Testis (tissue), 3 donors: ENCODE results near the gene RASIP1. TPM values are rescaled to one million over a fixed set of nuclear protein-coding genes. Genes with fewer than 3 reads are reported as not detected.

ENCODE experiments used
- DNase-seq: peaks from one replicate; pipeline ENCODE4 v3.0.0-alpha.2; 2019
- H3K27ac ChIP-seq, 2 donors: fragments of 200-600 bp; sonication (generic); one replicate each; pipeline ENCODE4 v1.5.1; 2019
- H3K27me3 ChIP-seq: fragments of 200-600 bp; sonication (generic); one replicate; pipeline ENCODE4 v1.5.1; 2019
- H3K36me3 ChIP-seq: fragments of 200-600 bp; sonication (generic); one replicate; pipeline ENCODE4 v1.5.1; 2017; ENCODE audit warnings: low read depth; ENCODE audit errors: missing control alignments
- H3K4me1 ChIP-seq: fragments of 200-600 bp; sonication (generic); one replicate; pipeline ENCODE4 v1.5.1; 2019
- H3K4me3 ChIP-seq, 2 donors: fragments of 200-600 bp; sonication (generic); one replicate each; pipeline ENCODE4 v1.5.1; 2017 to 2019
- H3K9me3 ChIP-seq: fragments of 200-600 bp; sonication (generic); one replicate; pipeline ENCODE4 v1.5.1; 2017
- POLR2A ChIP-seq: fragments of 450-650 bp; IDR thresholded peaks from one replicate; pipeline ENCODE4 v1.6.1; 2017; ENCODE audit warnings: antibody characterized with exemption, mild to moderate bottlenecking, moderate library complexity
- WGBS, 2 donors: methylation state at CpG; one replicate each; pipeline ENCODE4 v1.1.5; 2018; 5-methylcytosine and 5-hydroxymethylcytosine counted together
- intact Hi-C: fragments of 100-400 bp; cut with DNase I; formaldehyde crosslinking; loops from one replicate; pipeline ENCODE4 v1.15.1; 2023; ENCODE audit warnings: low total_unique reads
- polyA plus RNA-seq: library from polyadenylated mRNA; stranded (reverse); fragments of 350-450 nt; fragmentation: Illumina TruSeq; extraction: RNeasy Lipid Tissue Mini Kit (QIAGEN cat#74804); gene quantifications from one replicate; pipeline ENCODE4 v1.2.3, GENCODE V29; 2014; ENCODE audit warnings: low read depth, low replicate concordance; ENCODE audit not compliant: insufficient read depth
- total RNA-seq, 2 donors: library from RNA; depleted of rRNA; stranded (reverse); fragments of >200 nt; gene quantifications; one replicate each; pipeline ENCODE4 v1.2.3, GENCODE V29; 2016
- TF ChIP-seq, protein P1 (sequence below), 3 experiments: fragments of 450-650 bp in 2 of 3; fragments of 200-600 bp in 1 of 3; sonication (generic) in 1 of 3; IDR thresholded peaks; one replicate each; pipeline ENCODE4 v1.5.1; 2016 to 2019; ENCODE audit warnings: antibody characterized with exemption in 3 of 3, mild to moderate bottlenecking in 2 of 3, moderate library complexity in 1 of 3

The RASIP1 gene
- total and polyA plus RNA-seq, 3 donors from 2014 or later, result 8.8 to 21.4 (median 11.2) TPM

DNA sequence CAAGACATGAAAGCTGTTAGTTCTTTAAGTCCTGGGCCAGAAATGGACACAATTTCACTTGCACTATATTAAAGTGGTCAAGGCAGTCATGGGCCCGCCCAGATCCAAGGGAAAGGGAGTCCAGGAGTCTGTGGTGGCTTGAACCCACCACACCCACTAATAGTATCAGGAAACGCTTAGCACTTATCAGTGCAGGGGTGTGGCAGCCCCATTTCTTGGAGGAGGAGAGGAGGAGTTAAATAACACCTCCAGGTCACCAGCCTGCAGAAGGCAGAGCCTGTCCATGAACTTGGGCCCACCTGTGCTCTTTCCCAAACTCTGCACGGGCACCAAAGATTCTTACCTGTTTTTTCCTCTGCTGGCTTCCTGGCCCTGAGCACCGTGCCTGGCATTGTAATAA is 62.2 kb downstream of the RASIP1 start:
- Histone ChIP-seq H3K9me3 (no peaks in the 10 kb centered on the region), H3K27me3 (no peaks in the 10 kb centered on the region), H3K4me1 (peaks cover 11% of the 10 kb centered on the region), H3K36me3 (no peaks in the 10 kb centered on the region), H3K4me3 (no peak overlapping the region), H3K27ac (no peak overlapping the region)
- 72 to 74% methylated on average over 4 of the region's 4 CpGs for WGBS, 2 donors
- no peak for DNase-seq
- no peak for TF ChIP-seq POLR2A
- TF ChIP-seq, protein P1, sequence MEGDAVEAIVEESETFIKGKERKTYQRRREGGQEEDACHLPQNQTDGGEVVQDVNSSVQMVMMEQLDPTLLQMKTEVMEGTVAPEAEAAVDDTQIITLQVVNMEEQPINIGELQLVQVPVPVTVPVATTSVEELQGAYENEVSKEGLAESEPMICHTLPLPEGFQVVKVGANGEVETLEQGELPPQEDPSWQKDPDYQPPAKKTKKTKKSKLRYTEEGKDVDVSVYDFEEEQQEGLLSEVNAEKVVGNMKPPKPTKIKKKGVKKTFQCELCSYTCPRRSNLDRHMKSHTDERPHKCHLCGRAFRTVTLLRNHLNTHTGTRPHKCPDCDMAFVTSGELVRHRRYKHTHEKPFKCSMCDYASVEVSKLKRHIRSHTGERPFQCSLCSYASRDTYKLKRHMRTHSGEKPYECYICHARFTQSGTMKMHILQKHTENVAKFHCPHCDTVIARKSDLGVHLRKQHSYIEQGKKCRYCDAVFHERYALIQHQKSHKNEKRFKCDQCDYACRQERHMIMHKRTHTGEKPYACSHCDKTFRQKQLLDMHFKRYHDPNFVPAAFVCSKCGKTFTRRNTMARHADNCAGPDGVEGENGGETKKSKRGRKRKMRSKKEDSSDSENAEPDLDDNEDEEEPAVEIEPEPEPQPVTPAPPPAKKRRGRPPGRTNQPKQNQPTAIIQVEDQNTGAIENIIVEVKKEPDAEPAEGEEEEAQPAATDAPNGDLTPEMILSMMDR (IDR thresholded peaks at IDR 0.05), result no peak
- intact Hi-C loops, result no loop called here

DNA sequence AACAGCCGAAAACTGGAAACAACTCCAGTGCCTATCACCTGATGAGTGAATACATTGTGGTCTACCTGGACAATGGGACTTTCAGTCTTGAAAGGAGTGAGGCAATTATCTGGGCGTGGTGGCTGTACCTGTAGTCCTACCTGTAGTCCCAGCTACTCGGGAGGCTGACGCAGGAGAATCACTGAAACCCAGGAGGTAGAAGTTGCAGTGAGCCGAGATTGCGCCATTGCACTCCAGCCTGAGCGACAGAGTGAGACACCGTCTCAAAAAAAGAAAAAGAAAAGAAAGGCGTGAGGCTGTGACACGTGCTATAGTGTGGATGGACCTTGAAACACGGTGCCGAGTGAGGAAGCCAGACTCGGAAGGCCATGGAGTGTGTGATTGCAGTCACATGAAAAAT is 63.5 kb downstream of the RASIP1 start:
- Histone ChIP-seq H3K4me3 (no peak overlapping the region), H3K27ac (no peak overlapping the region), H3K36me3 (no peaks in the 10 kb centered on the region), H3K9me3 (no peaks in the 10 kb centered on the region), H3K27me3 (no peaks in the 10 kb centered on the region), H3K4me1 (peaks cover 11% of the 10 kb centered on the region)
- 89 to 91% methylated on average over 13 of the region's 13 CpGs for WGBS, 2 donors
- intact Hi-C loops, result no loop called here
- DNase-seq, result no peak
- TF ChIP-seq POLR2A, result no peak
- TF ChIP-seq, protein P1 (IDR thresholded peaks at IDR 0.05), result no peak

DNA sequence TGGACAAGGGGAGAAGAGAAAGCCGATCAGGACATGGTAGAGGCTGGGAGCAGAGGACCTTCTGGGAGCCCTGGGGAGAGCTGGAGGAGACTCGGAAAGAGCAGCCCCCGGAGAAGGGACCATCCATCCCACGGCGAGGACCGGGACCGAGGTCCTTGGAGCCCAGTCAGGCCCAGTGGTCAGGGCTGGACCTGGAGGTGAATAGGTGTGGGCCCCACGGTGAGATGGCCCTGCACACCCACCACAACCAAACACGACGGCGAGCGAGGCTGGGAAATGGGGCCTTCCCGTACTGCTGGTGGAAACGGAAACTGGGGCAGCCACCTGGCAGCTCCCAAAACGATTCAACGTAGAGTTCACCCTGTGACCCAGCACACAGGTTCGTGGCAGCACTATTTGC is 63.9 kb downstream of the RASIP1 start:
- 90 to 92% methylated on average over 17 of the region's 17 CpGs for WGBS, 2 donors
- DNase-seq, result no peak
- no peaks in the 10 kb centered on the region for H3K9me3 ChIP-seq
- no peak overlapping the region for H3K4me3 ChIP-seq
- intact Hi-C loops, result no loop called here
- no peaks in the 10 kb centered on the region for H3K36me3 ChIP-seq
- no peak overlapping the region for H3K27ac ChIP-seq
- no peaks in the 10 kb centered on the region for H3K27me3 ChIP-seq
- TF ChIP-seq, protein P1 (IDR thresholded peaks at IDR 0.05), result no peak
- no peak for TF ChIP-seq POLR2A
- peaks cover 11% of the 10 kb centered on the region for H3K4me1 ChIP-seq

DNA sequence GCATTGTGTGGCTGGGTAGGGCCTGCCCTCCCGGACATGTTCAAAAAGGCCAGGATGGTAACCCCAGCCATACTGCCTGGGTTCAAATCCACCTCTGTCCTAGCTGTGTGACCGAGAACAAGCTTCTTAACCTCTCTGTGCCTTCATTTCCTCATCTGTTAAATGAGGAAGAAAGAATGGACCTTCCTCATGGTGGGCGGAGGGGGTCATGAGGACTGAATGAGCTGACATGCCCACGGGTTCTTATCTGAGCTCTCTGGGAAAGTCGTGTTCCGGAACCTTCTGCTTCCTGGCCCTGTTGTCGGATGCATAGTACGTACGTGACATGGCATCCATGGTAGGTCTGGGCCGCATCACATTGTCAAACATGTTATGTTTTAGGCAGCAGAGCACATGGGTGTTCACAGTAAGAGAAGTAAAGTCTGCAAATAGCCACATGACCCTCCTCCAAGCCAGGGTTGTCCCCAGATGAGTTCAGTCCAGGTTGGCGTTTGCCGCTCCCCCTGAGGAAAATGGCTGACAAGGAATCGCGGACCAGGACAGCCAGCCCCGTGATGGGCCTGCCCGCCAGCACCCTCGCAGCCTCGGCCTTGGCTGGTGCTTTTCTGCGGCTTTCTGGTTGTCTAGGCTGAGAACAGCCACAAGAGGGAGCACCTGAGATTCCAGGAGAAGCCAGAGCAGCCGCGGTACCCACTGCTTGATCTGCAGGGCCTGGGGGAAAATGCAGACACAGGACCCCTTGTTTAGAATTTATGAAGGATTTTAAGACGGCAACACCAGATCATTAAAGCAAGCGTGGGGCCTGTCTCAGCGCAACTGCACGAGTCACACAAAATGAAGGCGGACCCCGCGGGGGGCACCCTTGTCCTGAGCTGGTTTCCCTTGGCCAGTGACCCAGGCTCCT is 65.2 kb downstream of the RASIP1 start:
- intact Hi-C loops, result no loop called here
- Histone ChIP-seq H3K27me3 (no peaks in the 10 kb centered on the region), H3K9me3 (no peaks in the 10 kb centered on the region), H3K4me3 (no peak overlapping the region), H3K36me3 (no peaks in the 10 kb centered on the region), H3K4me1 (peaks cover 15% of the 10 kb centered on the region), H3K27ac (peak overlapping the region in 1 of 2 donors; percentile 34)
- no peak for TF ChIP-seq POLR2A
- TF ChIP-seq, protein P1 (IDR thresholded peaks at IDR 0.05), result peak; percentile 72 to 85 (median 83)
- WGBS, 2 donors, result 46 to 55% methylated on average over 27 to 28 of the region's 28 CpGs
- peak; percentile 94 for DNase-seq
